IPS-15b (cell line): ENCODE data around the gene VAV1.

Source experiments
- H3K27me3 ChIP-seq: one replicate; pipeline ENCODE4 v1.6.1; 2013; ENCODE audit warnings: low read length; ENCODE audit not compliant: control insufficient read depth, insufficient read depth
- H3K36me3 ChIP-seq: one replicate; pipeline ENCODE4 v1.6.1; 2013; ENCODE audit warnings: low read length; ENCODE audit not compliant: control insufficient read depth, insufficient read depth
- H3K4me1 ChIP-seq: one replicate; pipeline ENCODE4 v1.6.1; 2013; ENCODE audit warnings: mild to moderate bottlenecking, low read length; ENCODE audit not compliant: control insufficient read depth, insufficient read depth
- H3K4me3 ChIP-seq: one replicate; pipeline ENCODE4 v1.5.1; 2013; ENCODE audit warnings: low read depth, low read length
- H3K9ac ChIP-seq: one replicate; pipeline ENCODE4 v1.6.1; 2013; ENCODE audit warnings: low read depth, mild to moderate bottlenecking, low read length
- H3K9me3 ChIP-seq: one replicate; pipeline ENCODE4 v1.6.1; 2013; ENCODE audit warnings: mild to moderate bottlenecking, low read length; ENCODE audit not compliant: control insufficient read depth, insufficient read depth

VAV1 gene

GRCh38 chr19:6800991-6801484 is 28.5 kb downstream of the VAV1 start:
- no peaks in the 10 kb centered on the region for H3K9me3 ChIP-seq
- H3K9ac ChIP-seq, result peak overlapping the region; percentile 70
- no peaks in the 10 kb centered on the region for H3K27me3 ChIP-seq
- H3K4me3 ChIP-seq, result peak overlapping the region; percentile 58
- H3K36me3 ChIP-seq, result no peaks in the 10 kb centered on the region
- H3K4me1 ChIP-seq, result peaks cover 5% of the 10 kb centered on the region

GRCh38 chr19:6801485-6802086 is 29.1 kb downstream of the VAV1 start:
- H3K9me3 ChIP-seq, result no peaks in the 10 kb centered on the region
- peak overlapping the region; percentile 70 for H3K9ac ChIP-seq
- no peaks in the 10 kb centered on the region for H3K27me3 ChIP-seq
- H3K36me3 ChIP-seq, result no peaks in the 10 kb centered on the region
- peaks cover 5% of the 10 kb centered on the region for H3K4me1 ChIP-seq
- peak overlapping the region; percentile 58 for H3K4me3 ChIP-seq

- H3K36me3 ChIP-seq, result no peaks in the 10 kb centered on the region
- peaks cover 5% of the 10 kb centered on the region for H3K4me1 ChIP-seq
- no peak overlapping the region for H3K9ac ChIP-seq
- H3K4me3 ChIP-seq, result no peak overlapping the region
- no peaks in the 10 kb centered on the region for H3K9me3 ChIP-seq
- no peaks in the 10 kb centered on the region for H3K27me3 ChIP-seq
These were observed 30.0 kb downstream of the VAV1 start for GRCh38 chr19:6802336-6803035.

- Histone ChIP-seq H3K9ac (no peak overlapping the region), H3K4me3 (no peak overlapping the region), H3K9me3 (no peaks in the 10 kb centered on the region), H3K4me1 (peaks cover 5% of the 10 kb centered on the region), H3K27me3 (no peaks in the 10 kb centered on the region), H3K36me3 (no peaks in the 10 kb centered on the region)
These were observed 30.5 kb downstream of the VAV1 start for GRCh38 chr19:6803036-6803404.

DNA sequence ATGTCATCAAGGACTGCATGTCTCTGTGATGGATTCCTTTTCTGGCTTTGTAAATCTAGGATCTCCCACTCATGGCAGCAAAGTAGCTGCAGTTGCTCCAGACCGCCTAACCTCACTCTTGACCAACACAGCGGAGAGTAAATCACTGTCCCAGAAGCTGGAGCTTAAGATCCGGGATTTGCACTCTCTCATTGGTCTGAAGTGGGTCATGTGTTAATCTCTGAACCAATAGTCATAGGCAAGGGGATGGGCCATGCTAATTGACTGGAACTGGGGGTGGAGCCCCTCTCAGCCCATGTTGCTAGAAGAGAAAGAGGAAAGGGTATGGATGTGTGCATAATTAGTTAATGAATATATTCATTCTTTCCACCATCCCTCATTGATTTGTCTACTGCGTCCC is 34.0 kb downstream of the VAV1 start:
- no peaks in the 10 kb centered on the region for H3K4me1 ChIP-seq
- H3K9me3 ChIP-seq, result no peaks in the 10 kb centered on the region
- no peaks in the 10 kb centered on the region for H3K36me3 ChIP-seq
- no peak overlapping the region for H3K4me3 ChIP-seq
- H3K27me3 ChIP-seq, result no peaks in the 10 kb centered on the region
- no peak overlapping the region for H3K9ac ChIP-seq

DNA sequence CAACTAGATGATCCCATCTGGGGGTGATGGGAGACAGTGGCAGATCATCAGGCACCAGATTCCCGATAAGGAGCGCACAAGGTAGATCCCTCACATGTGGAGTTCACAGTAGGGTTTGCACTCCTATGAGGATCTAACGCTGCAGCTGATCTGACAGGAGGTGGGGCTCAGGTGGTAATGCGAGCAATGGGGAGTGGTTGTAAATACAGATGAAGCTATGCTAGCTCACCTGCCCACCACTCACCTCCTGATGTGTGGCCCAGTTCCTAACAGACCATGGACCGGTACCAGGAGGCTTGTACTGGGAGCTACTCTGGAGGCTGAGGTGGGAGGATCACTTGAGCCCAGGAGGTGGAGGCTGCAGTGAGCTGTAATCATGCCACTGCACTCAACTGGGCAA is 34.8 kb downstream of the VAV1 start:
- Histone ChIP-seq H3K4me3 (no peak overlapping the region), H3K27me3 (no peaks in the 10 kb centered on the region), H3K36me3 (no peaks in the 10 kb centered on the region)

GRCh38 chr19:6808494-6808893 is 36.0 kb downstream of the VAV1 start:
- H3K27me3 ChIP-seq, result no peaks in the 10 kb centered on the region
- no peak overlapping the region for H3K4me3 ChIP-seq
- H3K9me3 ChIP-seq, result no peaks in the 10 kb centered on the region
- H3K9ac ChIP-seq, result no peak overlapping the region
- no peaks in the 10 kb centered on the region for H3K36me3 ChIP-seq
- H3K4me1 ChIP-seq, result no peaks in the 10 kb centered on the region

More for the DNA sequence above, 34.8 kb downstream of the VAV1 start:
- Histone ChIP-seq H3K4me1 (no peaks in the 10 kb centered on the region), H3K9ac (no peak overlapping the region), H3K9me3 (no peaks in the 10 kb centered on the region)

DNA sequence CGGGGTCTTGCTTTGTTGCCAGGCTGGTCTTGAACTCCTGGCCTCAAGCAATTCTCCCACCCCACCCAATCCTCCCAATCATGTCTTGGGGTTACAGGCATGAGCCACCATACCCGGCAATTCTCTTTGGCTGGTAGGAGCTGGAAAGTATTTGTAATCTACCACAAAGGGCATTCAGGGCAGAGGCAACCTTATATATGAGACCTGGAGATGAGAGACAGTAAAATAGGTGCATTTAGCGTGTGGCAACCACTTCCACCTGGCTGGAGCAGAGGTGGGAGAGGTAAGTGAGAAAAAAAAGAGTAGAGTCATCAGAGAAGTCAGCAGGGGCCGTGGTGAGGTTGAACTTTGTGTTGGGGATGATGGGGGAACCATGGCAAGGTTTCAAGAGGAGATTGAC is 36.8 kb downstream of the VAV1 start:
- H3K27me3 ChIP-seq, result no peaks in the 10 kb centered on the region
- H3K4me1 ChIP-seq, result no peaks in the 10 kb centered on the region
- no peak overlapping the region for H3K9ac ChIP-seq
- no peaks in the 10 kb centered on the region for H3K9me3 ChIP-seq
- H3K36me3 ChIP-seq, result no peaks in the 10 kb centered on the region
- H3K4me3 ChIP-seq, result no peak overlapping the region

DNA sequence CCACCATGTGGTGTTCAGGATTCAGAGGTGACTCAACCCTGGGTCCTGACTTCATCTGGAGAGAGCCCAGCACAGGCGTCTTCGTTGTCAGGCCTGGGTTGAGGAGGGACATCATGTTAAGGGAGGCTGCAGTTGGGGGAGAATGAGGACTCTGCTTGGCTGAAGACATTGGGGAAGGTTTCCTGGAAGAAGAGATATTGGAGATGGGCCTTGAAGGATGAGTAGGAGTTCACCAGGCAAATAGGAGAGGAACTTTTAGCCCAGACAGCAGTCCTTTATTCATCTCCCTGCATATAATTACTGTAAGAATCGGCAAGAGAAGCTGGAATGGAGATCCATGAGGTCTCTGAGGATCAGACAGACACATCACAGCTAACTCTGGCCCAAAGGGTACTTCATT is 38.9 kb downstream of the VAV1 start:
- Histone ChIP-seq H3K4me3 (no peak overlapping the region), H3K9me3 (no peaks in the 10 kb centered on the region), H3K9ac (no peak overlapping the region), H3K4me1 (no peaks in the 10 kb centered on the region), H3K27me3 (no peaks in the 10 kb centered on the region), H3K36me3 (no peaks in the 10 kb centered on the region)

- no peak overlapping the region for H3K9ac ChIP-seq
- H3K4me3 ChIP-seq, result no peak overlapping the region
- no peaks in the 10 kb centered on the region for H3K36me3 ChIP-seq
- H3K9me3 ChIP-seq, result no peaks in the 10 kb centered on the region
- H3K27me3 ChIP-seq, result no peaks in the 10 kb centered on the region
- H3K4me1 ChIP-seq, result no peaks in the 10 kb centered on the region
These were observed 39.4 kb downstream of the VAV1 start for GRCh38 chr19:6811906-6812305.

- no peaks in the 10 kb centered on the region for H3K36me3 ChIP-seq
- no peaks in the 10 kb centered on the region for H3K4me1 ChIP-seq
- H3K4me3 ChIP-seq, result no peak overlapping the region
- no peaks in the 10 kb centered on the region for H3K27me3 ChIP-seq
- no peaks in the 10 kb centered on the region for H3K9me3 ChIP-seq
- H3K9ac ChIP-seq, result no peak overlapping the region
These were observed 40.1 kb downstream of the VAV1 start for GRCh38 chr19:6812612-6813011.

- Histone ChIP-seq H3K4me1 (no peaks in the 10 kb centered on the region), H3K36me3 (no peaks in the 10 kb centered on the region), H3K9ac (no peak overlapping the region), H3K9me3 (no peaks in the 10 kb centered on the region), H3K4me3 (no peak overlapping the region), H3K27me3 (no peaks in the 10 kb centered on the region)
These were observed 41.2 kb downstream of the VAV1 start for GRCh38 chr19:6813659-6814058.
